PC-3 (cell line): ENCODE measurements around the gene SRCAP. TPM values are rescaled to one million over a fixed set of nuclear protein-coding genes. Genes with fewer than 3 reads are reported as not detected.

Experiments
- ATAC-seq: fragments of 200-7000 bp; cut with Tn5 transposase; 2 replicates; pipeline ENCODE4 v1.9.1; 2020; ENCODE audit warnings: mild to moderate bottlenecking, moderate library complexity
- BruUV-seq: library from RNA; stranded (reverse); fragments of 400-500 nt; replicated peaks from 2 replicates; lab custom pipeline; 2021; lab: Mats Ljungman, UMichigan
- CTCF ChIA-PET: fragments of 300-600 bp; sonication (Branson Sonifier 250); formaldehyde crosslinking; loops from one replicate; lab custom pipeline; 2022; ENCODE audit warnings: antibody characterized with exemption; lab: Charles Lee
- POLR2A ChIA-PET: fragments of 300-600 bp; sonication (Branson Sonifier 250); formaldehyde crosslinking; loops from one replicate; lab custom pipeline; 2022; ENCODE audit warnings: antibody characterized with exemption; ENCODE audit not compliant: unreplicated experiment; lab: Charles Lee
- DNase-seq: peaks from one replicate; pipeline ENCODE4 v3.0.0-alpha.2; 2015
- H2AFZ ChIP-seq: fragments of 300-600 bp; sonication (generic); 2 replicates; pipeline ENCODE4 v1.6.0; 2016; ENCODE audit warnings: antibody characterized with exemption, low read length
- H3F3A ChIP-seq: fragments of 300-600 bp; sonication (generic); one replicate; pipeline ENCODE4 v1.6.0; 2017; ENCODE audit warnings: antibody characterized with exemption, low read length, control low read depth, mild to moderate bottlenecking; ENCODE audit not compliant: unreplicated experiment
- H3K27ac ChIP-seq: fragments of 300-600 bp; sonication (generic); 2 replicates; pipeline ENCODE4 v1.5.1; 2016; ENCODE audit warnings: mild to moderate bottlenecking, low read length
- H3K27me3 ChIP-seq: fragments of 300-600 bp; sonication (generic); 2 replicates; pipeline ENCODE4 v1.6.1; 2016; ENCODE audit warnings: low read length, mixed read lengths
- H3K36me3 ChIP-seq: fragments of 300-600 bp; sonication (generic); 2 replicates; pipeline ENCODE4 v1.6.1; 2016; ENCODE audit warnings: low read depth, mixed run types, low read length, mixed read lengths
- H3K4me1 ChIP-seq: fragments of 300-600 bp; sonication (generic); 2 replicates; pipeline ENCODE4 v1.5.1; 2016; ENCODE audit warnings: low read length; ENCODE audit not compliant: insufficient read depth
- H3K4me2 ChIP-seq: fragments of 300-600 bp; sonication (generic); 2 replicates; pipeline ENCODE4 v1.6.0; 2016; ENCODE audit warnings: low read length
- H3K4me3 ChIP-seq: fragments of 300-600 bp; sonication (generic); 2 replicates; pipeline ENCODE4 v1.5.1; 2016; ENCODE audit warnings: mild to moderate bottlenecking, low read length, mixed read lengths
- H3K79me2 ChIP-seq: fragments of 300-600 bp; sonication (generic); 2 replicates; pipeline ENCODE4 v1.6.1; 2017; ENCODE audit warnings: low read length, mixed read lengths
- H3K9ac ChIP-seq: fragments of 300-600 bp; sonication (generic); 2 replicates; pipeline ENCODE4 v1.6.0; 2016; ENCODE audit warnings: mild to moderate bottlenecking, low read length
- H3K9me2 ChIP-seq: fragments of 300-600 bp; sonication (generic); replicated peaks from 2 replicates; pipeline ENCODE4 v1.6.1; 2016; ENCODE audit warnings: mixed run types, low read length, mixed read lengths
- H3K9me3 ChIP-seq: fragments of 300-600 bp; sonication (generic); 2 replicates; pipeline ENCODE4 v1.6.1; 2016; ENCODE audit warnings: low read length, mixed read lengths
- H4K20me1 ChIP-seq: fragments of 300-600 bp; sonication (generic); 2 replicates; pipeline ENCODE4 v1.6.1; 2016; ENCODE audit warnings: low read length, mixed read lengths
- EZH2 ChIP-seq: fragments of 300-600 bp; sonication (generic); IDR thresholded peaks from one replicate; pipeline ENCODE4 v1.6.1; 2017; ENCODE audit warnings: antibody characterized with exemption, mild to moderate bottlenecking, low read length; ENCODE audit not compliant: unreplicated experiment
- EZH2phosphoT487 ChIP-seq: fragments of 300-600 bp; sonication (generic); IDR thresholded peaks from 2 replicates; pipeline ENCODE4 v1.6.1; 2018; ENCODE audit warnings: mild to moderate bottlenecking, antibody characterized with exemption, low read length, borderline replicate concordance
- intact Hi-C: fragments of 100-400 bp; cut with micrococcal nuclease; formaldehyde crosslinking; loops from 2 replicates; pipeline ENCODE4 v1.9.0; 2023
- total RNA-seq: library from RNA; depleted of rRNA; stranded (reverse); fragments of >200 nt; gene quantifications from 2 replicates; pipeline ENCODE4 v1.2.3, GENCODE V29; 2014
- TF ChIP-seq, protein P1 (sequence below): fragments of 300-600 bp; sonication (generic); conservative IDR thresholded peaks from 2 replicates; pipeline ENCODE4 v1.5.1; 2017; ENCODE audit warnings: antibody characterized with exemption, low read depth, mild to moderate bottlenecking, low read length

SRCAP gene
- total RNA-seq, 1 experiment from 2014 or later: 19.0 TPM

DNA sequence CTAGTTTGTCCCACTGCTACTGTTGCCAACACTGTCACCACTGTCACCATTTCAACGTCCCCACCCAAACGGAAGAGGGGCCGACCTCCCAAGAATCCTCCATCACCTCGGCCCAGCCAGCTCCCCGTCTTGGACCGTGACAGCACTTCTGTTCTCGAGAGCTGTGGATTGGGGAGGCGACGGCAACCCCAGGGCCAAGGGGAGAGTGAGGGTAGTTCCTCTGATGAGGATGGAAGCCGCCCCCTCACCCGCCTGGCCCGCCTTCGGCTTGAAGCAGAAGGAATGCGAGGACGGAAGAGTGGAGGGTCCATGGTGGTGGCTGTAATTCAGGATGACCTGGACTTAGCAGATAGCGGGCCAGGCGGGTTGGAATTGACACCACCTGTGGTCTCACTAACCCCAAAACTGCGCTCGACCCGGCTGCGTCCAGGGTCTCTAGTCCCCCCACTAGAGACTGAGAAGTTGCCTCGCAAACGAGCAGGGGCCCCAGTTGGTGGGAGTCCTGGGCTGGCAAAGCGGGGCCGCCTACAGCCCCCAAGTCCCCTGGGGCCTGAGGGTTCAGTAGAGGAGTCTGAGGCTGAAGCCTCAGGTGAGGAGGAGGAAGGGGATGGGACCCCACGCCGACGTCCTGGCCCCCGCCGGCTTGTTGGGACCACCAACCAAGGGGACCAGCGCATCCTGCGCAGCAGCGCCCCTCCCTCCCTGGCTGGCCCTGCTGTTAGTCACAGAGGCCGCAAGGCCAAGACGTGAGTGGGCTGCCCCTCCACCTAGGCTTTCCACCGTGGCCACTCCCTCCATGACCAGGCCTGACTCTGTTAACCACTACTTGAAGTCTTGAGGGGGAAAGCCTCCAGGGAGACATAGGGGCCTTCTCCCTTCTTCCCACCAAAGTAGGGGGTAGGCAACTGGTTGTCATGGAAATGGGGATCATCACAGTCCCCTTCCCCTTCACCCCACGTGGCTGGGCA lies 40.3 kb downstream of the SRCAP start:
- Histone ChIP-seq H3K36me3 (peaks cover 29% of the 10 kb centered on the region), H3K4me3 (no peak overlapping the region), H3K9me3 (no peaks in the 10 kb centered on the region), H3K79me2 (peaks cover 18% of the 10 kb centered on the region), H3F3A (peaks cover 7% of the 10 kb centered on the region), H3K9me2 (no peaks in the 10 kb centered on the region), H3K9ac (no peak overlapping the region; the same call in 1 of the 2 replicates), H3K27me3 (no peaks in the 10 kb centered on the region), H2AFZ (no peak overlapping the region), H3K4me1 (peaks cover 36% of the 10 kb centered on the region), H3K4me2 (peak overlapping the region; percentile 97; the same call in 1 of the 2 replicates), H3K27ac (peak overlapping the region; percentile 99), H4K20me1 (no peaks in the 10 kb centered on the region)
- intact Hi-C loops: no loop called here
- POLR2A ChIA-PET: interaction anchor here (0.8 kb wide), 1 partner anchor 81 kb away, joined by 3 read pairs; no protein-coding TSS in a partner anchor
- no peak for TF ChIP-seq EZH2phosphoT487
- TF ChIP-seq EZH2: no peak
- TF ChIP-seq, protein P1, sequence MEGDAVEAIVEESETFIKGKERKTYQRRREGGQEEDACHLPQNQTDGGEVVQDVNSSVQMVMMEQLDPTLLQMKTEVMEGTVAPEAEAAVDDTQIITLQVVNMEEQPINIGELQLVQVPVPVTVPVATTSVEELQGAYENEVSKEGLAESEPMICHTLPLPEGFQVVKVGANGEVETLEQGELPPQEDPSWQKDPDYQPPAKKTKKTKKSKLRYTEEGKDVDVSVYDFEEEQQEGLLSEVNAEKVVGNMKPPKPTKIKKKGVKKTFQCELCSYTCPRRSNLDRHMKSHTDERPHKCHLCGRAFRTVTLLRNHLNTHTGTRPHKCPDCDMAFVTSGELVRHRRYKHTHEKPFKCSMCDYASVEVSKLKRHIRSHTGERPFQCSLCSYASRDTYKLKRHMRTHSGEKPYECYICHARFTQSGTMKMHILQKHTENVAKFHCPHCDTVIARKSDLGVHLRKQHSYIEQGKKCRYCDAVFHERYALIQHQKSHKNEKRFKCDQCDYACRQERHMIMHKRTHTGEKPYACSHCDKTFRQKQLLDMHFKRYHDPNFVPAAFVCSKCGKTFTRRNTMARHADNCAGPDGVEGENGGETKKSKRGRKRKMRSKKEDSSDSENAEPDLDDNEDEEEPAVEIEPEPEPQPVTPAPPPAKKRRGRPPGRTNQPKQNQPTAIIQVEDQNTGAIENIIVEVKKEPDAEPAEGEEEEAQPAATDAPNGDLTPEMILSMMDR: no peak
- no peak for DNase-seq
- CTCF ChIA-PET: no interaction called here
- no TSS peak for BruUV-seq
- no peak for ATAC-seq

DNA sequence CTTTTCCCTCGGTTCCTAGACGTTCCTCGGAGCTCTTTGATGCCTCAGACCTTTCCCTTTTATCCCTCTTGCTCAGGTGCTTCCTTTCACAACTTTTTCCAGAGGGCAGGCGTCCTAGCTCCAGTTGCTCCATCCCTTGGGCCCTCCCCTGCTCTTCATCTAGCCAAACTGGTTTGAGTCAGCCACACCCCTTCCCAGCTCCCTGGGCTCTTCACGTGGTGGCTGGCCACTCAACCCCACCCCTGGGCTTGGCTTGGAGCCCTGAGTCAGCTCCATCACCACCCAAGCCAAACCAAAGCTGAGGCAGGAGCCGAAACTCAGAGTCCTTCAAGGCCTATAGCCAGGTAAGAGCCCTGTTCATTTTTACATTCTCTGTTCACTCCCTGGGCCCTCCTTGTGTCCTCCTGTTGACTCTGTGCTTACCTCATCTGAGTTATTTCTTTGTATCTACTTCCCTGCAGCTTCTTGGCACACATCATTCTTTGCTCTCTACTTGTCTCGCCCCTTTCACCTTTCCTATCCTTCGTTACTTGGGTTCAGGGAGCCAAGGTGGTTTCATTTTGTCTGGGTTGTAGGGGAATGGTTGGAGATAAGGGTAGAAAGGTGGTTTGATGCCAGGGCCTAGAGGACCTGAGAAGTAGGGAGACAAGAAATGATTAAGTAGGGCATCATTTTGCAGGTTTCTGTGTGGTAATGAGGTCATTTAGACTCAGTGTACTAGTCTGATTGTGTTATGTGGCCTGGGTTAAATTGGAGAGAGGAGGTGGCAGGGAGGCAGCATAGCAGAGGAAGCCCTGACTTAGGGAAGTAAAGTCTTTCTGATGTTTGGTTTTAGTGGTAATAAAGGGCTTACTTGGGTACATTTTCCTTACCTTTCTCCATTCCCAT lies 41.6 kb downstream of the SRCAP start:
- intact Hi-C loops: loop anchor here (1.0 to 2.0 kb wide), 3 partner anchors 22 to 74 kb away; partner anchors contain the start of genes CFAP119 and RNF40
- BruUV-seq: TSS peak; percentile 91
- DNase-seq: peak; percentile 95

More for the DNA sequence above, 41.6 kb downstream of the SRCAP start:
- TF ChIP-seq EZH2: no peak
- TF ChIP-seq, protein P1: no peak
- no peak for TF ChIP-seq EZH2phosphoT487
- Histone ChIP-seq H3K9me3 (no peaks in the 10 kb centered on the region), H3K9ac (peak overlapping the region; percentile 89), H3K27me3 (no peaks in the 10 kb centered on the region), H3F3A (peaks cover 7% of the 10 kb centered on the region), H3K36me3 (peaks cover 27% of the 10 kb centered on the region), H3K4me2 (peak overlapping the region; percentile 97), H3K9me2 (no peaks in the 10 kb centered on the region), H4K20me1 (no peaks in the 10 kb centered on the region), H3K4me1 (peaks cover 36% of the 10 kb centered on the region), H3K4me3 (peak overlapping the region; percentile 68), H2AFZ (no peak overlapping the region), H3K27ac (peak overlapping the region; percentile 99), H3K79me2 (peaks cover 18% of the 10 kb centered on the region)
- ChIA-PET CTCF (interaction anchor here (0.6 kb wide), 1 partner anchor 104 kb away, joined by 3 read pairs; no protein-coding TSS in a partner anchor), POLR2A (interaction anchor here (0.8 kb wide), 1 partner anchor 82 kb away, joined by 3 read pairs; no protein-coding TSS in a partner anchor)
- ATAC-seq: peak; percentile 79
